Spleen (tissue), 7 donors: ENCODE measurements around the gene BAIAP2L2.

ENCODE experiments used
- CTCF ChIP-seq, 11 experiments: fragments of 200-600 bp in 7 of 11; fragments of 450-650 bp in 4 of 11; sonication (generic) in 4 of 11; IDR thresholded peaks in 8 of 11; conservative IDR thresholded peaks in 3 of 11; 1 replicate in 7 of 11; 2 replicates in 4 of 11; pipeline versions ENCODE4 v1.4.0 to v1.8.0; 2016 to 2021; ENCODE audit warnings: antibody characterized with exemption in 11 of 11, inconsistent platforms in 4 of 11, mild to moderate bottlenecking in 1 of 11
- POLR2A ChIP-seq, 3 donors: fragments of 450-650 bp; IDR thresholded peaks; one replicate each; pipeline ENCODE4 v1.5.1; 2017; ENCODE audit warnings: antibody characterized with exemption in 3 of 3, mild to moderate bottlenecking in 1 of 3
- donor health status: DM: no; HTN: no; CAD: no; lungs with moderate emphysema.
- donor health status: DM: no; HTN: no; CAD: no.
- donor health status: DM: no; HTN: no; CAD: no.

GRCh38 chr22:38125751-38126201, 15.3 kb upstream of the BAIAP2L2 start:
- no peak for TF ChIP-seq CTCF (IDR thresholded peaks at IDR 0.05 in 8 of 11, conservative IDR thresholded peaks at IDR 0.05 in 3 of 11)
- TF ChIP-seq POLR2A (IDR thresholded peaks at IDR 0.05): no peak
